MCF 10A (cell line): ENCODE data around the gene ST3GAL5. TPM values are rescaled to one million over a fixed set of nuclear protein-coding genes. Genes with fewer than 3 reads are reported as not detected.
"Not testable (repeated sequence)": the region's sequence is repeated elsewhere in the genome, so short reads cannot be mapped to it uniquely, and the experiment has no call there.

Experiments used
- BruUV-seq: library from RNA; stranded (reverse); fragments of 400-500 nt; replicated peaks from 2 replicates; lab custom pipeline; 2021; lab: Mats Ljungman, UMichigan
- CTCF ChIA-PET: fragments of 300-600 bp; sonication (Branson Sonifier 250); formaldehyde crosslinking; extraction: SDS; loops from one replicate; lab custom pipeline; 2021; ENCODE audit warnings: antibody characterized with exemption, inconsistent platforms; lab: Yijun Ruan, JAX
- POLR2A ChIA-PET: fragments of 300-600, 350-650 bp; sonication (Branson Sonifier 250); formaldehyde crosslinking; extraction: SDS; loops from one replicate; lab custom pipeline; 2020; ENCODE audit warnings: antibody characterized with exemption, inconsistent platforms; lab: Yijun Ruan, JAX
- DNase-seq: peaks from one replicate; pipeline ENCODE4 v3.0.0-alpha.2; 2018; ENCODE audit not compliant: unreplicated experiment
- H3K27ac Mint-ChIP-seq: one replicate; pipeline ENCODE4 v1.8.0; 2022; ENCODE audit warnings: mild to moderate bottlenecking, low read depth, mixed read lengths; ENCODE audit not compliant: unreplicated experiment
- H3K27me3 Mint-ChIP-seq: one replicate; pipeline ENCODE4 v1.8.0; 2022; ENCODE audit warnings: mixed read lengths; ENCODE audit not compliant: insufficient read depth, unreplicated experiment
- H3K36me3 Mint-ChIP-seq: one replicate; pipeline ENCODE4 v1.8.0; 2022; ENCODE audit warnings: mild to moderate bottlenecking, moderate library complexity, mixed read lengths; ENCODE audit not compliant: insufficient read depth, unreplicated experiment
- H3K4me1 Mint-ChIP-seq: one replicate; pipeline ENCODE4 v1.8.0; 2022; ENCODE audit warnings: mixed read lengths; ENCODE audit not compliant: insufficient read depth, unreplicated experiment
- H3K4me3 Mint-ChIP-seq: one replicate; pipeline ENCODE4 v1.8.0; 2022; ENCODE audit warnings: mild to moderate bottlenecking, moderate library complexity, mixed read lengths; ENCODE audit not compliant: unreplicated experiment
- H3K9me3 Mint-ChIP-seq: one replicate; pipeline ENCODE4 v1.8.0; 2022; ENCODE audit warnings: mixed read lengths; ENCODE audit not compliant: unreplicated experiment
- intact Hi-C: fragments of 100-400 bp; cut with micrococcal nuclease; formaldehyde crosslinking; loops from 2 replicates; pipeline ENCODE4 v1.14.1; 2022
- total RNA-seq: library from RNA; stranded (reverse); gene quantifications from 2 replicates; pipeline ENCODE4 v1.2.3, GENCODE V29; 2022
- TF ChIP-seq, protein P1 (sequence below): fragments of 200-600 bp; IDR thresholded peaks from one replicate; pipeline ENCODE4 v1.8.0; 2022; ENCODE audit warnings: antibody characterized with exemption, mild to moderate bottlenecking; ENCODE audit not compliant: unreplicated experiment

ST3GAL5 gene
- total RNA-seq, 1 experiment from 2014 or later, result 2.3 TPM

DNA sequence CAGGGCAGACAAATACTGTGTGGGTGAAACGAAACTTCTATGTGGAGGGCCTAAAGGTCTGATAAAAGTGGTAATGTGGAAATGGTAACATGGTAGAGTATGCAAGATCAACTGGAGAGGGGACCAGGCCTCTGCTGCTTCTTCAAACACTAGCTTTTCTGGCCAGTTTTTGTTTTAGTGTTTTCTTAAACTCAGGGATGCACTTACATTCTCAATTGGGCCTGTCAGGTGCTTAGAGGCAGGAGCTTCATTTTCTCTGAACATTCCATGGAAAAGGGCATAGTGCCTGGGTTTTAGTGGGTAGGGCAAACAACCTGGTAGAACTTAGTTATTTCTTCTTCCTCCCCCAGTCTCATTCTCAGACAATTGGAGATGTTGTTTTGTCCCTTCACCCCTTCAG, 10.5 kb upstream of the ST3GAL5 start:
- ChIA-PET POLR2A (no interaction called here), CTCF (no interaction called here)
- no peak for DNase-seq
- H3K27me3 Mint-ChIP-seq, result no peaks in the 10 kb centered on the region
- BruUV-seq, result no TSS peak
- H3K9me3 Mint-ChIP-seq, result no peaks in the 10 kb centered on the region
- TF ChIP-seq, protein P1, sequence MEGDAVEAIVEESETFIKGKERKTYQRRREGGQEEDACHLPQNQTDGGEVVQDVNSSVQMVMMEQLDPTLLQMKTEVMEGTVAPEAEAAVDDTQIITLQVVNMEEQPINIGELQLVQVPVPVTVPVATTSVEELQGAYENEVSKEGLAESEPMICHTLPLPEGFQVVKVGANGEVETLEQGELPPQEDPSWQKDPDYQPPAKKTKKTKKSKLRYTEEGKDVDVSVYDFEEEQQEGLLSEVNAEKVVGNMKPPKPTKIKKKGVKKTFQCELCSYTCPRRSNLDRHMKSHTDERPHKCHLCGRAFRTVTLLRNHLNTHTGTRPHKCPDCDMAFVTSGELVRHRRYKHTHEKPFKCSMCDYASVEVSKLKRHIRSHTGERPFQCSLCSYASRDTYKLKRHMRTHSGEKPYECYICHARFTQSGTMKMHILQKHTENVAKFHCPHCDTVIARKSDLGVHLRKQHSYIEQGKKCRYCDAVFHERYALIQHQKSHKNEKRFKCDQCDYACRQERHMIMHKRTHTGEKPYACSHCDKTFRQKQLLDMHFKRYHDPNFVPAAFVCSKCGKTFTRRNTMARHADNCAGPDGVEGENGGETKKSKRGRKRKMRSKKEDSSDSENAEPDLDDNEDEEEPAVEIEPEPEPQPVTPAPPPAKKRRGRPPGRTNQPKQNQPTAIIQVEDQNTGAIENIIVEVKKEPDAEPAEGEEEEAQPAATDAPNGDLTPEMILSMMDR, result no peak
- H3K27ac Mint-ChIP-seq, result peak overlapping the region; percentile 9
- intact Hi-C loops, result no loop called here
- H3K36me3 Mint-ChIP-seq, result no peaks in the 10 kb centered on the region
- H3K4me1 Mint-ChIP-seq, result peaks cover under 1% of the 10 kb centered on the region
- H3K4me3 Mint-ChIP-seq, result no peak overlapping the region

DNA sequence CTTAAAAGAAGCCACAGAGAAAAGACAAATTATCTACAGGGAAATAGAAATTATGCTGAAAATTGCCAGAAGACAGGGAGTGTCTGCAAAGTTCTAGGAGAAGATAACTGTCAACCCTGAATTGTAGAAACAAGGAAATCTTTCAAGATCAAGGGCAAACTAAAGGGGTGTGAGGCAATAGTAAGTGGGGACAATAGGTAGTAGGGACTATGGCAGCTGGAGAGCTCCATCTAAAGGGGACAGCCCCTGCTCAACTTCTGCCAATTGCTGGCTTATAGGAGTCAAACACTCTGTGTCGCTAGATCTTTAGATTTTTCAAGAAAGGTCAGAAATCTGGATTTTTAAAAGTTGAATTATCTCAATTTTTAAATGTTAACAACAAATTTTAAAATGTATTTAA, 10.1 kb upstream of the ST3GAL5 start:
- intact Hi-C loops, result no loop called here
- Mint-ChIP-seq H3K4me3 (no peak overlapping the region), H3K4me1 (peaks cover 4% of the 10 kb centered on the region), H3K27me3 (no peaks in the 10 kb centered on the region), H3K27ac (peak overlapping the region; percentile 9), H3K36me3 (no peaks in the 10 kb centered on the region), H3K9me3 (no peaks in the 10 kb centered on the region)
- ChIA-PET POLR2A (no interaction called here), CTCF (no interaction called here)
- BruUV-seq, result no TSS peak
- DNase-seq, result no peak
- TF ChIP-seq, protein P1, result no peak

DNA sequence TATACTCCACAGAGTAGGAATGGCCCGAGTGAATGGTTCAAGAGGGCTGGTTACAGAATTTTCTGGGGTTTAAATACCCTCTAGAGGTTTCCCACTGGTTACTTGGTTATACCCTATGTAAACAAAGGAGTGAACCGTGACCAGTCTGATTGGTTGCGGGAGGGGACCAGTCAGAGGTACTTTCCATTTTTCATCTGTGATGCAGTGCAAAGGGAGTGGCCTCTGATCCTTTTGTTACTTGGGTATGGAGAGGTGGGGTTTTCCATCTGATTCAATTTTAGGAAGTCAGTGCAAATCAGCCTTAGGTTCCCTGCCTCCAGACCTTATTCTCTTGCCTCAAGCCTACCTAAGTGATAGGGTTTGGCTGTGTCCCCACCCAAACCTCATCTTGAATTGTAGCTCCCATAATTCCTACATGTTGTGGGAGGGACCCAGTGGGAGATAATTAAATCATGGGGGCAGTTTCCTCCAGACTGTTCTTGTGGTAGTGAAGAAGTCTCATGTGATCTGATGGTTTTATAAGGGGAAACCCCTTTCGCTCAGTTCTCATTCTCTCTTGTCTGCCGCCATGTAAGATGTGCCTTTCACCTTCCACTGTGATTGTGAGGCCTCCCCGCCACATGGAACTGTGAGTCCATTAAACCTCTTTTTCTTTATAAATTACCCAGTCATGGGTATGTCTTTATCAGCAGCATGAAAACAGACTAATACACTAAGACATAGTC, 5.9 kb upstream of the ST3GAL5 start:
- ChIA-PET CTCF (interaction anchor here (0.7 kb wide), 1 partner anchor 8 kb away, joined by 3 read pairs; no protein-coding TSS in a partner anchor), POLR2A (interaction anchor here (0.8 kb wide), 1 partner anchor 212 kb away, joined by 3 read pairs; the partner anchor contains the start of genes POLR1A and PTCD3)
- H3K9me3 Mint-ChIP-seq, intact Hi-C loops, H3K36me3 Mint-ChIP-seq, DNase-seq, H3K27me3 Mint-ChIP-seq, H3K4me3 Mint-ChIP-seq, H3K27ac Mint-ChIP-seq, BruUV-seq: not testable (repeated sequence)
- peaks cover 15% of the 10 kb centered on the region for H3K4me1 Mint-ChIP-seq

DNA sequence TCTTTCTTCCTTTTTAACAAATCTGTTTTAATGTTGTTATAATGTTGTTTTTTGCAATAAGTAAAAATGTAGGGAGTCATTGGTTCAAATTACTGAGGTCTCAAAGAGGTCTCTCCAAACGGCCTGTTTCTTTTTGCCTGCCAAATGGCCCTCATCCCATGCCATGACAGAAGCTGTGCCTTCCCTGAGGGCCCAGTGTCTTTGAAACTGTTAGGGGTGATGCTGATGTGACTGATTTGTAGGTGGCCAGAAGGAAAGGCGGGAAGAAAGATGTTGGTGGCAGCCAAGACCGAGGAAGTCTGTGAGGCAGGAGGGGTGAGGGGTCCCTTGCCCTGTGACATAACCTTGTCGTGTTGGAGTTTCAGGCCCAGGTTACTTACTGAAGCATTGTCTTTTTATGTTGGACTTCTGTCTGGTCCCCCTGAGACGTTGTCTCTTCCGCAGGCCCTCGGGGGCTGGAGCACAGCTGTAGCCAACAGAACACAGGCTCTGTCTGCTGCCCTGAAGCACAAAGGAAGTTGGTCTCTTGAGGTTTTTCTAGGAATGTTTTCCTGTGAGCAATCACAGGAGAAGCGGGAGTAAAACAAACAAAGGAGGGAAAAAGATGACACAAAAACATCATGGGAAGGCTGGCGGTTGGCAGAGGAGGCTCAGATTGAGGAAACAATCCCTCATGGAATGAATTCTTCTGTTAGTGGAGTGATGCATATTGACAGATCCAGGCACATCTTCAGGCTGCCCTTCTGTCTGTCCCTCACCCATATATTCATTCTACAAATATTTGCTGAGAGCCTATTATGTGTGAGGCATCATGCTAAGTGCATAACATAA, 4.9 kb upstream of the ST3GAL5 start:
- Mint-ChIP-seq H3K9me3 (no peaks in the 10 kb centered on the region), H3K27ac (peak overlapping the region; percentile 21), H3K36me3 (no peaks in the 10 kb centered on the region), H3K27me3 (no peaks in the 10 kb centered on the region), H3K4me3 (no peak overlapping the region), H3K4me1 (peaks cover 21% of the 10 kb centered on the region)
- TF ChIP-seq, protein P1, result no peak
- intact Hi-C loops, result no loop called here
- peak; percentile 66 for DNase-seq
- CTCF ChIA-PET, result interaction anchor here (0.7 kb wide), 1 partner anchor 154 kb away, joined by 3 read pairs; no protein-coding TSS in a partner anchor
- BruUV-seq, result no TSS peak
- POLR2A ChIA-PET, result interaction anchor here (0.7 to 1.1 kb wide), 3 partner anchors 10 to 146 kb away, joined by 3 to 4 read pairs (median 4); no protein-coding TSS in a partner anchor
